Measurements from ENCODE around the gene SPRYD7. TPM values are rescaled to one million over a fixed set of nuclear protein-coding genes. Genes with fewer than 3 reads are reported as not detected.

Gene SPRYD7
- total RNA-seq, 1 donor from 2014 or later = 8.3 TPM

GRCh38 chr13:49898792-49899191, 37.3 kb downstream of the SPRYD7 start:
- no peak for DNase-seq
- Mint-ChIP-seq H3K9me3 (ENCODE audit: unreplicated experiment) (peaks cover 2% of the 10 kb centered on the region), H3K4me3 (ENCODE audit: unreplicated experiment) (no peak overlapping the region), H3K27ac (ENCODE audit: unreplicated experiment) (no peak overlapping the region), H3K4me1 (ENCODE audit: low read depth, unreplicated experiment) (no peaks in the 10 kb centered on the region), H3K36me3 (ENCODE audit: unreplicated experiment) (no peaks in the 10 kb centered on the region), H3K27me3 (ENCODE audit: unreplicated experiment) (peaks cover 2% of the 10 kb centered on the region)
- no peak for TF ChIP-seq CTCF (IDR thresholded peaks at IDR 0.05; ENCODE audit: partially characterized antibody, unreplicated experiment)

GRCh38 chr13:49897713-49898112, 38.4 kb downstream of the SPRYD7 start:
- no peak for TF ChIP-seq CTCF (IDR thresholded peaks at IDR 0.05; ENCODE audit: partially characterized antibody, unreplicated experiment)

GRCh38 chr13:49895826-49896225, 40.3 kb downstream of the SPRYD7 start:
- H3K4me3 Mint-ChIP-seq (ENCODE audit: unreplicated experiment) = no peak overlapping the region
- no peaks in the 10 kb centered on the region for H3K4me1 Mint-ChIP-seq (ENCODE audit: low read depth, unreplicated experiment)
- TF ChIP-seq CTCF (IDR thresholded peaks at IDR 0.05; ENCODE audit: partially characterized antibody, unreplicated experiment) = no peak
- peaks cover 4% of the 10 kb centered on the region for H3K36me3 Mint-ChIP-seq (ENCODE audit: unreplicated experiment)
- H3K27ac Mint-ChIP-seq (ENCODE audit: unreplicated experiment) = no peak overlapping the region
- H3K27me3 Mint-ChIP-seq (ENCODE audit: unreplicated experiment) = no peaks in the 10 kb centered on the region
- DNase-seq = no peak
- H3K9me3 Mint-ChIP-seq (ENCODE audit: unreplicated experiment) = peaks cover 3% of the 10 kb centered on the region

More at GRCh38 chr13:49897713-49898112, 38.4 kb downstream of the SPRYD7 start:
- Mint-ChIP-seq H3K27ac (ENCODE audit: unreplicated experiment) (no peak overlapping the region), H3K4me1 (ENCODE audit: low read depth, unreplicated experiment) (no peaks in the 10 kb centered on the region), H3K4me3 (ENCODE audit: unreplicated experiment) (no peak overlapping the region), H3K36me3 (ENCODE audit: unreplicated experiment) (peaks cover 4% of the 10 kb centered on the region), H3K27me3 (ENCODE audit: unreplicated experiment) (peaks cover 2% of the 10 kb centered on the region), H3K9me3 (ENCODE audit: unreplicated experiment) (peaks cover 3% of the 10 kb centered on the region)
- DNase-seq = no peak

GRCh38 chr13:49893591-49893990, 42.5 kb downstream of the SPRYD7 start:
- no peaks in the 10 kb centered on the region for H3K27me3 Mint-ChIP-seq (ENCODE audit: unreplicated experiment)
- no peaks in the 10 kb centered on the region for H3K4me1 Mint-ChIP-seq (ENCODE audit: low read depth, unreplicated experiment)
- no peak for DNase-seq
- H3K36me3 Mint-ChIP-seq (ENCODE audit: unreplicated experiment) = peaks cover 4% of the 10 kb centered on the region
- TF ChIP-seq CTCF (IDR thresholded peaks at IDR 0.05; ENCODE audit: partially characterized antibody, unreplicated experiment) = no peak
- no peak overlapping the region for H3K4me3 Mint-ChIP-seq (ENCODE audit: unreplicated experiment)
- H3K27ac Mint-ChIP-seq (ENCODE audit: unreplicated experiment) = no peak overlapping the region
- peaks cover 3% of the 10 kb centered on the region for H3K9me3 Mint-ChIP-seq (ENCODE audit: unreplicated experiment)

GRCh38 chr13:49890376-49890775, 45.8 kb downstream of the SPRYD7 start:
- Mint-ChIP-seq H3K27me3 (ENCODE audit: unreplicated experiment) (no peaks in the 10 kb centered on the region), H3K9me3 (ENCODE audit: unreplicated experiment) (peaks cover 2% of the 10 kb centered on the region), H3K36me3 (ENCODE audit: unreplicated experiment) (peaks cover 4% of the 10 kb centered on the region), H3K27ac (ENCODE audit: unreplicated experiment) (no peak overlapping the region), H3K4me1 (ENCODE audit: low read depth, unreplicated experiment) (no peaks in the 10 kb centered on the region), H3K4me3 (ENCODE audit: unreplicated experiment) (no peak overlapping the region)
- no peak for DNase-seq
- no peak for TF ChIP-seq CTCF (IDR thresholded peaks at IDR 0.05; ENCODE audit: partially characterized antibody, unreplicated experiment)
